ENCODE measurements around the gene BSCL2. TPM values are rescaled to one million over a fixed set of nuclear protein-coding genes. Genes with fewer than 3 reads are reported as not detected.

BSCL2 gene
- polyA plus RNA-seq, 2 donors, result 33.9 to 58.9 TPM

GRCh38 chr11:62721994-62722393 is 14.8 kb upstream of the BSCL2 start:
- H3K36me3 ChIP-seq (ENCODE audit: control insufficient read depth in 2 of 2, insufficient read depth in 2 of 2, low read length in 1 of 2), result peaks cover 20 to 35% of the 10 kb centered on the region in 2 donors
- 63 to 70% methylated on average over 7 of the region's 7 CpGs for WGBS, 2 donors

GRCh38 chr11:62719302-62719978 is 12.2 kb upstream of the BSCL2 start:
- Histone ChIP-seq H3K4me1 (ENCODE audit: control insufficient read depth in 2 of 2, insufficient read depth in 2 of 2, low read length in 1 of 2) (peaks cover 0 to 2% of the 10 kb centered on the region in 2 donors), H3K4me3 (ENCODE audit: low read depth in 1 of 2, low read length in 2 of 2) (no peak overlapping the region), H3K9me3 (ENCODE audit: control insufficient read depth in 2 of 2, insufficient read depth in 1 of 2, low read depth in 1 of 2, low read length in 1 of 2) (no peaks in the 10 kb centered on the region), H3K36me3 (ENCODE audit: control insufficient read depth in 2 of 2, insufficient read depth in 2 of 2, low read length in 1 of 2) (peaks cover 23 to 51% of the 10 kb centered on the region in 2 donors), H3K27me3 (ENCODE audit: control insufficient read depth in 1 of 2, insufficient read depth in 2 of 2, low read length in 2 of 2) (no peaks in the 10 kb centered on the region), H3K27ac (ENCODE audit: low read depth in 2 of 2, low read length in 1 of 2) (no peak overlapping the region)
- WGBS, 2 donors, result 74 to 77% methylated on average over 2 of the region's 2 CpGs

More at GRCh38 chr11:62721994-62722393, 14.8 kb upstream of the BSCL2 start:
- Histone ChIP-seq H3K9me3 (ENCODE audit: control insufficient read depth in 2 of 2, insufficient read depth in 1 of 2, low read depth in 1 of 2, low read length in 1 of 2) (no peaks in the 10 kb centered on the region), H3K4me3 (ENCODE audit: low read depth in 1 of 2, low read length in 2 of 2) (no peak overlapping the region), H3K27me3 (ENCODE audit: control insufficient read depth in 1 of 2, insufficient read depth in 2 of 2, low read length in 2 of 2) (no peaks in the 10 kb centered on the region), H3K4me1 (ENCODE audit: control insufficient read depth in 2 of 2, insufficient read depth in 2 of 2, low read length in 1 of 2) (no peaks in the 10 kb centered on the region), H3K27ac (ENCODE audit: low read depth in 2 of 2, low read length in 1 of 2) (no peak overlapping the region)

GRCh38 chr11:62716816-62717215 is 9.6 kb upstream of the BSCL2 start:
- H3K9me3 ChIP-seq (ENCODE audit: control insufficient read depth in 2 of 2, insufficient read depth in 1 of 2, low read depth in 1 of 2, low read length in 1 of 2), result no peaks in the 10 kb centered on the region
- H3K4me3 ChIP-seq (ENCODE audit: low read depth in 1 of 2, low read length in 2 of 2), result no peak overlapping the region
- H3K27ac ChIP-seq (ENCODE audit: low read depth in 2 of 2, low read length in 1 of 2), result peak overlapping the region; percentile 12 to 47
- H3K4me1 ChIP-seq (ENCODE audit: control insufficient read depth in 2 of 2, insufficient read depth in 2 of 2, low read length in 1 of 2), result peaks cover 0 to 2% of the 10 kb centered on the region in 2 donors
- no peaks in the 10 kb centered on the region for H3K27me3 ChIP-seq (ENCODE audit: control insufficient read depth in 1 of 2, insufficient read depth in 2 of 2, low read length in 2 of 2)
- H3K36me3 ChIP-seq (ENCODE audit: control insufficient read depth in 2 of 2, insufficient read depth in 2 of 2, low read length in 1 of 2), result peaks cover 17 to 45% of the 10 kb centered on the region in 2 donors
- WGBS, 2 donors, result 60 to 79% methylated on average over 11 of the region's 11 CpGs

- Histone ChIP-seq H3K27ac (ENCODE audit: low read depth in 2 of 2, low read length in 1 of 2) (no peak overlapping the region), H3K4me3 (ENCODE audit: low read depth in 1 of 2, low read length in 2 of 2) (no peak overlapping the region), H3K27me3 (ENCODE audit: control insufficient read depth in 1 of 2, insufficient read depth in 2 of 2, low read length in 2 of 2) (no peaks in the 10 kb centered on the region), H3K4me1 (ENCODE audit: control insufficient read depth in 2 of 2, insufficient read depth in 2 of 2, low read length in 1 of 2) (peaks cover 0 to 2% of the 10 kb centered on the region in 2 donors), H3K9me3 (ENCODE audit: control insufficient read depth in 2 of 2, insufficient read depth in 1 of 2, low read depth in 1 of 2, low read length in 1 of 2) (no peaks in the 10 kb centered on the region), H3K36me3 (ENCODE audit: control insufficient read depth in 2 of 2, insufficient read depth in 2 of 2, low read length in 1 of 2) (peaks cover 14 to 43% of the 10 kb centered on the region in 2 donors)
- 82 to 85% methylated on average over 5 of the region's 5 CpGs for WGBS, 2 donors
Measured at GRCh38 chr11:62716206-62716605, 9.0 kb upstream of the BSCL2 start.

GRCh38 chr11:62715150-62716130 is 8.2 kb upstream of the BSCL2 start:
- Histone ChIP-seq H3K9me3 (ENCODE audit: control insufficient read depth in 2 of 2, insufficient read depth in 1 of 2, low read depth in 1 of 2, low read length in 1 of 2) (no peaks in the 10 kb centered on the region), H3K4me3 (ENCODE audit: low read depth in 1 of 2, low read length in 2 of 2) (no peak overlapping the region), H3K27ac (ENCODE audit: low read depth in 2 of 2, low read length in 1 of 2) (no peak overlapping the region), H3K27me3 (ENCODE audit: control insufficient read depth in 1 of 2, insufficient read depth in 2 of 2, low read length in 2 of 2) (no peaks in the 10 kb centered on the region), H3K4me1 (ENCODE audit: control insufficient read depth in 2 of 2, insufficient read depth in 2 of 2, low read length in 1 of 2) (peaks cover 0 to 2% of the 10 kb centered on the region in 2 donors), H3K36me3 (ENCODE audit: control insufficient read depth in 2 of 2, insufficient read depth in 2 of 2, low read length in 1 of 2) (peaks cover 14 to 44% of the 10 kb centered on the region in 2 donors)
- WGBS, 2 donors, result 88% methylated on average over 24 of the region's 24 CpGs

- H3K36me3 ChIP-seq (ENCODE audit: control insufficient read depth in 2 of 2, insufficient read depth in 2 of 2, low read length in 1 of 2), result peaks cover 11 to 31% of the 10 kb centered on the region in 2 donors
Measured at GRCh38 chr11:62713343-62713742, 6.1 kb upstream of the BSCL2 start.

GRCh38 chr11:62712861-62713260 is 5.6 kb upstream of the BSCL2 start:
- Histone ChIP-seq H3K4me3 (ENCODE audit: low read depth in 1 of 2, low read length in 2 of 2) (no peak overlapping the region), H3K4me1 (ENCODE audit: control insufficient read depth in 2 of 2, insufficient read depth in 2 of 2, low read length in 1 of 2) (peaks cover 0 to 11% of the 10 kb centered on the region in 2 donors), H3K36me3 (ENCODE audit: control insufficient read depth in 2 of 2, insufficient read depth in 2 of 2, low read length in 1 of 2) (peaks cover 11 to 31% of the 10 kb centered on the region in 2 donors), H3K27ac (ENCODE audit: low read depth in 2 of 2, low read length in 1 of 2) (no peak overlapping the region), H3K9me3 (ENCODE audit: control insufficient read depth in 2 of 2, insufficient read depth in 1 of 2, low read depth in 1 of 2, low read length in 1 of 2) (no peaks in the 10 kb centered on the region), H3K27me3 (ENCODE audit: control insufficient read depth in 1 of 2, insufficient read depth in 2 of 2, low read length in 2 of 2) (no peaks in the 10 kb centered on the region)
- 52 to 59% methylated on average over 3 of the region's 3 CpGs for WGBS, 2 donors

More at GRCh38 chr11:62713343-62713742, 6.1 kb upstream of the BSCL2 start:
- peaks cover 0 to 11% of the 10 kb centered on the region in 2 donors for H3K4me1 ChIP-seq (ENCODE audit: control insufficient read depth in 2 of 2, insufficient read depth in 2 of 2, low read length in 1 of 2)
- no peak overlapping the region for H3K27ac ChIP-seq (ENCODE audit: low read depth in 2 of 2, low read length in 1 of 2)
- H3K9me3 ChIP-seq (ENCODE audit: control insufficient read depth in 2 of 2, insufficient read depth in 1 of 2, low read depth in 1 of 2, low read length in 1 of 2), result no peaks in the 10 kb centered on the region
- 59 to 79% methylated on average over 2 of the region's 2 CpGs for WGBS, 2 donors
- no peak overlapping the region for H3K4me3 ChIP-seq (ENCODE audit: low read depth in 1 of 2, low read length in 2 of 2)
- no peaks in the 10 kb centered on the region for H3K27me3 ChIP-seq (ENCODE audit: control insufficient read depth in 1 of 2, insufficient read depth in 2 of 2, low read length in 2 of 2)

GRCh38 chr11:62712276-62712812 is 5.1 kb upstream of the BSCL2 start:
- 66 to 78% methylated on average over 6 of the region's 6 CpGs for WGBS, 2 donors
- no peak overlapping the region for H3K4me3 ChIP-seq (ENCODE audit: low read depth in 1 of 2, low read length in 2 of 2)
- peaks cover 0 to 11% of the 10 kb centered on the region in 2 donors for H3K4me1 ChIP-seq (ENCODE audit: control insufficient read depth in 2 of 2, insufficient read depth in 2 of 2, low read length in 1 of 2)
- peaks cover 9 to 27% of the 10 kb centered on the region in 2 donors for H3K36me3 ChIP-seq (ENCODE audit: control insufficient read depth in 2 of 2, insufficient read depth in 2 of 2, low read length in 1 of 2)
- H3K9me3 ChIP-seq (ENCODE audit: control insufficient read depth in 2 of 2, insufficient read depth in 1 of 2, low read depth in 1 of 2, low read length in 1 of 2), result no peaks in the 10 kb centered on the region
- H3K27ac ChIP-seq (ENCODE audit: low read depth in 2 of 2, low read length in 1 of 2), result no peak overlapping the region
- no peaks in the 10 kb centered on the region for H3K27me3 ChIP-seq (ENCODE audit: control insufficient read depth in 1 of 2, insufficient read depth in 2 of 2, low read length in 2 of 2)

GRCh38 chr11:62710001-62710345 is 2.7 kb upstream of the BSCL2 start:
- H3K9me3 ChIP-seq (ENCODE audit: control insufficient read depth in 2 of 2, insufficient read depth in 1 of 2, low read depth in 1 of 2, low read length in 1 of 2), result no peaks in the 10 kb centered on the region
- peaks cover 5 to 14% of the 10 kb centered on the region in 2 donors for H3K36me3 ChIP-seq (ENCODE audit: control insufficient read depth in 2 of 2, insufficient read depth in 2 of 2, low read length in 1 of 2)
- no peaks in the 10 kb centered on the region for H3K27me3 ChIP-seq (ENCODE audit: control insufficient read depth in 1 of 2, insufficient read depth in 2 of 2, low read length in 2 of 2)
- peaks cover 3 to 15% of the 10 kb centered on the region in 2 donors for H3K4me1 ChIP-seq (ENCODE audit: control insufficient read depth in 2 of 2, insufficient read depth in 2 of 2, low read length in 1 of 2)
- H3K27ac ChIP-seq (ENCODE audit: low read depth in 2 of 2, low read length in 1 of 2), result peak overlapping the region; percentile 97 to 98
- H3K4me3 ChIP-seq (ENCODE audit: low read depth in 1 of 2, low read length in 2 of 2), result peak overlapping the region; percentile 43 to 58
- 55 to 59% methylated on average over 7 of the region's 7 CpGs for WGBS, 2 donors

Data from esophagus (tissue), 2 donors.